Liver (tissue), 9 donors: ENCODE data around the gene GRXCR2. TPM values are rescaled to one million over a fixed set of nuclear protein-coding genes. Genes with fewer than 3 reads are reported as not detected.

Source experiments
- DNase-seq: peaks from one replicate; pipeline ENCODE4 v3.0.0-alpha.2; 2017; ENCODE audit warnings: low spot score
- H3K27ac ChIP-seq, 2 donors: one replicate each; pipeline ENCODE4 v1.7.0; 2013; ENCODE audit warnings: inconsistent platforms in 2 of 2, low read length in 2 of 2, control low read depth in 1 of 2, low read depth in 1 of 2, mild to moderate bottlenecking in 1 of 2
- H3K27me3 ChIP-seq, 4 donors: one replicate each; pipeline versions ENCODE4 v1.6.1 to v1.7.0; 2013; ENCODE audit warnings: low read length in 3 of 4, inconsistent platforms in 1 of 4, mild to moderate bottlenecking in 1 of 4, moderate library complexity in 1 of 4; ENCODE audit not compliant: control insufficient read depth in 4 of 4, insufficient read depth in 4 of 4
- H3K36me3 ChIP-seq, 4 donors: one replicate each; pipeline versions ENCODE4 v1.6.1 to v1.7.0; 2013; ENCODE audit warnings: low read length in 3 of 4, mild to moderate bottlenecking in 3 of 4, low read depth in 1 of 4, moderate library complexity in 1 of 4; ENCODE audit not compliant: control insufficient read depth in 4 of 4, insufficient read depth in 3 of 4
- H3K4me1 ChIP-seq, 4 donors: one replicate each; pipeline versions ENCODE4 v1.6.1 to v1.7.0; 2013; ENCODE audit warnings: low read length in 3 of 4, mild to moderate bottlenecking in 3 of 4, moderate library complexity in 1 of 4; ENCODE audit not compliant: control insufficient read depth in 4 of 4, insufficient read depth in 4 of 4
- H3K4me3 ChIP-seq, 3 donors: one replicate each; pipeline versions ENCODE4 v1.6.1 to v1.7.0; 2013; ENCODE audit warnings: low read length in 3 of 3, control low read depth in 1 of 3, low read depth in 1 of 3, mild to moderate bottlenecking in 1 of 3
- H3K9ac ChIP-seq, 2 donors: one replicate each; pipeline ENCODE4 v1.7.0; 2013; ENCODE audit warnings: low read length in 2 of 2, mild to moderate bottlenecking in 2 of 2, moderate library complexity in 2 of 2, control low read depth in 1 of 2, low read depth in 1 of 2
- H3K9me3 ChIP-seq, 4 donors: one replicate each; pipeline versions ENCODE4 v1.6.1 to v1.7.0; 2013; ENCODE audit warnings: low read length in 3 of 4; ENCODE audit not compliant: control insufficient read depth in 4 of 4
- ATF3 ChIP-seq: IDR thresholded peaks from 2 replicates; pipeline ENCODE4 v1.6.1; 2016; ENCODE audit warnings: antibody characterized with exemption
- CTCF ChIP-seq: fragments of 150-350 bp; IDR thresholded peaks from 2 replicates; pipeline ENCODE4 v1.5.1; 2017; ENCODE audit warnings: improper control_type of control experiment, low read depth, low read length; ENCODE audit not compliant: missing input control
- EGR1 ChIP-seq, 2 donors: IDR thresholded peaks; 2 replicates each; pipeline ENCODE4 v1.6.1; 2016 to 2018; ENCODE audit warnings: antibody characterized with exemption in 2 of 2, low read depth in 2 of 2
- FOXA1 ChIP-seq: IDR thresholded peaks from 2 replicates; pipeline ENCODE4 v1.6.1; 2016; ENCODE audit warnings: antibody characterized with exemption
- FOXA2 ChIP-seq: IDR thresholded peaks from 2 replicates; pipeline ENCODE4 v1.6.1; 2016; ENCODE audit warnings: antibody characterized with exemption
- GABPA ChIP-seq, 2 donors: IDR thresholded peaks in 1 of 2; conservative IDR thresholded peaks in 1 of 2; 2 replicates each; pipeline ENCODE4 v1.6.1; 2016; ENCODE audit warnings: antibody characterized with exemption in 2 of 2, mild to moderate bottlenecking in 1 of 2, moderate library complexity in 1 of 2
- HNF4A ChIP-seq, 2 donors: conservative IDR thresholded peaks; 2 replicates each; pipeline ENCODE4 v1.6.1; 2016; ENCODE audit warnings: antibody characterized with exemption in 2 of 2, mild to moderate bottlenecking in 2 of 2
- HNF4G ChIP-seq: IDR thresholded peaks from 2 replicates; pipeline ENCODE4 v1.6.1; 2016; ENCODE audit warnings: antibody characterized with exemption
- JUND ChIP-seq, 2 donors: IDR thresholded peaks; 2 replicates each; pipeline ENCODE4 v1.6.1; 2016; ENCODE audit warnings: antibody characterized with exemption in 2 of 2
- MAX ChIP-seq: IDR thresholded peaks from 2 replicates; pipeline ENCODE4 v1.6.1; 2016; ENCODE audit warnings: antibody characterized with exemption
- NR2F2 ChIP-seq: IDR thresholded peaks from 2 replicates; pipeline ENCODE4 v1.6.1; 2016; ENCODE audit warnings: antibody characterized with exemption
- RAD21 ChIP-seq, 2 donors: IDR thresholded peaks; 2 replicates each; pipeline ENCODE4 v1.6.1; 2016; ENCODE audit warnings: antibody characterized with exemption in 2 of 2, mild to moderate bottlenecking in 2 of 2
- REST ChIP-seq: IDR thresholded peaks from 2 replicates; pipeline ENCODE4 v1.6.1; 2016; ENCODE audit warnings: antibody characterized with exemption, mild to moderate bottlenecking
- RXRA ChIP-seq, 2 donors: IDR thresholded peaks; 2 replicates each; pipeline ENCODE4 v1.6.1; 2017 to 2018; ENCODE audit warnings: antibody characterized with exemption in 2 of 2, mild to moderate bottlenecking in 1 of 2
- SP1 ChIP-seq: IDR thresholded peaks from 2 replicates; pipeline ENCODE4 v1.6.1; 2018; ENCODE audit warnings: antibody characterized with exemption, mild to moderate bottlenecking
- TAF1 ChIP-seq: conservative IDR thresholded peaks from 2 replicates; pipeline ENCODE4 v1.6.1; 2016; ENCODE audit warnings: antibody characterized with exemption, mild to moderate bottlenecking
- YY1 ChIP-seq: IDR thresholded peaks from 2 replicates; pipeline ENCODE4 v1.6.1; 2016; ENCODE audit warnings: antibody characterized with exemption, mild to moderate bottlenecking
- ZBTB33 ChIP-seq: IDR thresholded peaks from 2 replicates; pipeline ENCODE4 v1.6.1; 2016; ENCODE audit warnings: antibody characterized with exemption
- WGBS: extraction: QIAGEN DNeasy Blood & Tissue Kit; methylation state at CpG from one replicate; pipeline ENCODE4 v1.1.7; 2013; 5-methylcytosine and 5-hydroxymethylcytosine counted together
- polyA plus RNA-seq, 2 donors: library from polyadenylated mRNA; stranded (reverse) in 1 of 2; unstranded in 1 of 2; fragments of 200-250 nt in 1 of 2; fragments of >200 nt in 1 of 2; fragmentation: Nextera tagmentation in 1 of 2; extraction: Ambion mirVana in 1 of 2; gene quantifications; one replicate each; pipeline versions ENCODE4 v1.2.1 to v1.2.3, GENCODE V29; 2013 to 2015
- total RNA-seq, 2 donors: library from RNA; depleted of rRNA; stranded (reverse); fragments of >200 nt; gene quantifications; one replicate each; pipeline ENCODE4 v1.2.3, GENCODE V29; 2014
- donor health status: healthy.
- donor health status: healthy.
- donor health status: healthy.
- donor health status: healthy.
- donor health status: healthy.

Gene GRXCR2
- total and polyA plus RNA-seq, 4 donors = not detected

- no peak overlapping the region for H3K4me3 ChIP-seq
- WGBS = 59% methylated on average over 2 of the region's 2 CpGs
- no peaks in the 10 kb centered on the region for H3K9me3 ChIP-seq
- H3K27ac ChIP-seq = no peak overlapping the region
- H3K36me3 ChIP-seq = no peaks in the 10 kb centered on the region
- DNase-seq = no peak
- H3K27me3 ChIP-seq = no peaks in the 10 kb centered on the region
- no peak overlapping the region for H3K9ac ChIP-seq
- no peaks in the 10 kb centered on the region for H3K4me1 ChIP-seq
- TF ChIP-seq FOXA1 (no peak), CTCF (no peak), ZBTB33 (no peak), NR2F2 (no peak), REST (no peak), YY1 (no peak), JUND (IDR thresholded peaks at IDR 0.05) (no peak), RXRA (IDR thresholded peaks at IDR 0.05) (no peak), HNF4G (no peak), ATF3 (no peak), EGR1 (IDR thresholded peaks at IDR 0.05; ENCODE audit: low read depth in 2 of 2) (no peak), MAX (no peak), TAF1 (no peak), HNF4A (conservative IDR thresholded peaks at IDR 0.05) (no peak), SP1 (no peak), GABPA (IDR thresholded peaks at IDR 0.05 in 1 of 2, conservative IDR thresholded peaks at IDR 0.05 in 1 of 2) (no peak), FOXA2 (no peak), RAD21 (IDR thresholded peaks at IDR 0.05) (no peak)
These were observed 45.6 kb upstream of the GRXCR2 start for GRCh38 chr5:145918397-145918796.

GRCh38 chr5:145917288-145917687, 44.5 kb upstream of the GRXCR2 start:
- Histone ChIP-seq H3K27ac (no peak overlapping the region), H3K9ac (no peak overlapping the region), H3K27me3 (no peaks in the 10 kb centered on the region), H3K4me3 (no peak overlapping the region), H3K4me1 (peaks cover 0 to 4% (median 1%) of the 10 kb centered on the region in 4 donors), H3K9me3 (no peaks in the 10 kb centered on the region), H3K36me3 (no peaks in the 10 kb centered on the region)
- no peak for DNase-seq
- no peak for TF ChIP-seq YY1
- TF ChIP-seq EGR1 (IDR thresholded peaks at IDR 0.05; ENCODE audit: low read depth in 2 of 2) = no peak
- TF ChIP-seq HNF4A (conservative IDR thresholded peaks at IDR 0.05) = no peak
- TF ChIP-seq ZBTB33 = no peak
- TF ChIP-seq TAF1 = no peak
- TF ChIP-seq HNF4G = no peak
- no peak for TF ChIP-seq ATF3
- no peak for TF ChIP-seq CTCF
- TF ChIP-seq FOXA1 = no peak
- TF ChIP-seq RXRA (IDR thresholded peaks at IDR 0.05) = no peak
- no peak for TF ChIP-seq NR2F2
- TF ChIP-seq JUND (IDR thresholded peaks at IDR 0.05) = no peak
- no peak for TF ChIP-seq MAX
- no peak for TF ChIP-seq FOXA2
